Activated T-helper 17 cell treated with anti-CD3 and anti-CD28 coated beads, Interleukin-2, amount 50 U/mL, for 72 hours (primary cell): ENCODE data around the gene EIF3J. TPM values are rescaled to one million over a fixed set of nuclear protein-coding genes. Genes with fewer than 3 reads are reported as not detected.
"Not testable (repeated sequence)": the region's sequence is repeated elsewhere in the genome, so short reads cannot be mapped to it uniquely, and the experiment has no call there.

ENCODE experiments used
- ATAC-seq: fragments of 150-1000 bp; cut with Tn5 transposase; replicated peaks from 2 replicates; pipeline ENCODE4 v1.10.0; 2021; ENCODE audit warnings: mild to moderate bottlenecking, moderate library complexity
- H3K27ac Mint-ChIP-seq: one replicate; pipeline ENCODE4 v1.8.0; 2022; ENCODE audit warnings: mixed read lengths
- H3K27me3 Mint-ChIP-seq: one replicate; pipeline ENCODE4 v1.8.0; 2022; ENCODE audit warnings: mixed read lengths
- H3K36me3 Mint-ChIP-seq: one replicate; pipeline ENCODE4 v1.8.0; 2022; ENCODE audit warnings: low read depth, mild to moderate bottlenecking, mixed read lengths
- H3K4me1 Mint-ChIP-seq: one replicate; pipeline ENCODE4 v1.8.0; 2022; ENCODE audit warnings: mixed read lengths
- H3K4me3 Mint-ChIP-seq: one replicate; pipeline ENCODE4 v1.8.0; 2022; ENCODE audit warnings: mild to moderate bottlenecking, mixed read lengths
- H3K9me3 Mint-ChIP-seq: one replicate; pipeline ENCODE4 v1.8.0; 2022; ENCODE audit warnings: mixed read lengths
- total RNA-seq, 2 donors: library from RNA; stranded (reverse); gene quantifications; one replicate each; pipeline ENCODE4 v1.2.3, GENCODE V29; 2022

The EIF3J gene
- total RNA-seq, 2 donors from 2014 or later, result 43.5 to 99.1 TPM

DNA sequence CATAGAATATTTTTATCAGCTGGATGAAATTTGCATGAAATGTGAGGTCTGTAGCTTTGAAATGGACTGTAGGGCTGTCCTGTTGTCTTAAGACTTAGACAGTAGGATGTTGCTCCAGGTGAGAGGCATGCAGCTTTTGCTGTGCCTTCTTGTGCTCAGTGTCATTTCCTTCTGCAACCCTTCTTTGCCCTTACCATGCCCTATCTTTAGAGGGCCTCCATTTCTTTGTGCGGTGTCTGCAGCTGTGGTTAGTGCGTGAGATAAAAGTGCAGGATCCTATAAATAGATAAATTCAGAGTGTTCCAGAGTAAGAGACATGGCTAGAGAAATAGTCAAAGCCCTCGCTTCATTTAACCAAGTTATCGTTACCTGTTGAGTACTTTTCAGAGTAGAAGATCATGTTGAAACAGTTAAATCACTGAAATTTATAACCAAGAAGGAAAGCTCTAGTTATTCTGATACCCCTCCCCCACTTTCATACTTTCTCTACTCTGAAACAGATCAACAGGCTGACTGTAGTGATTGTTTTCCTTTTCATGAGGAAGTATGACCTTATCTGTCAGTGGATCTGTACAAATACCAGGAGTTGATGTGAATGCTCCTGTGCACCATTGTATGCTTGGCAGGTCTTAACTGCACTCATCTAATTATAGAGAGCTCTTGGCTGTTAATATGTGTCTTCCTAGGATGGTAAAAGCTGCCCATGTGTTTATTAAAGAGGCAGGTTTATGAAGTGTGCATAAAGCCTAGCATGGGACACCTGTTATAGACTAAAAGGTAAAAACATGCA lies 18.2 kb downstream of the EIF3J start:
- Mint-ChIP-seq H3K9me3 (no peaks in the 10 kb centered on the region), H3K27me3 (no peaks in the 10 kb centered on the region), H3K36me3 (peaks cover 96% of the 10 kb centered on the region), H3K4me3 (no peak overlapping the region), H3K27ac (peak overlapping the region; percentile 36), H3K4me1 (peaks cover 20% of the 10 kb centered on the region)
- no peak for ATAC-seq

DNA sequence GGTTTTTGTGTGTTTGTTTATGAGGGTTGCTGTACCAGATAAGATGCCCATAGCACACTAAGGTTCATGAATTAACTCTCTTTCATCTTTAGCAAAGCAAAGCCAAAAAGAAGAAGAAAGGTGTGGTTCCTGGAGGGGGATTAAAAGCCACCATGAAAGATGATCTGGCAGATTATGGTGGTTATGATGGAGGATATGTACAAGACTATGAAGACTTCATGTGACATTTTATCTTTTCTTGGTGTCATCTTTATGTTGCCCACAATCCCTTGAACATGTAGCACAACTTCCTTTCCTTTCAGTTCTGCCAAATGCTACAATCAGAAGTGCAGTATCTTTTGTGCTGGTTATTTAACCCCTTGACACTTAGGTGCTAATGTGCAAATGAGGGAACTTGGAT lies 24.0 kb downstream of the EIF3J start:
- ATAC-seq, H3K27me3 Mint-ChIP-seq, H3K9me3 Mint-ChIP-seq, H3K4me3 Mint-ChIP-seq: not testable (repeated sequence)
- H3K27ac Mint-ChIP-seq, result peak overlapping the region; percentile 38
- H3K36me3 Mint-ChIP-seq, result peaks cover 98% of the 10 kb centered on the region
- H3K4me1 Mint-ChIP-seq, result peaks cover 11% of the 10 kb centered on the region

DNA sequence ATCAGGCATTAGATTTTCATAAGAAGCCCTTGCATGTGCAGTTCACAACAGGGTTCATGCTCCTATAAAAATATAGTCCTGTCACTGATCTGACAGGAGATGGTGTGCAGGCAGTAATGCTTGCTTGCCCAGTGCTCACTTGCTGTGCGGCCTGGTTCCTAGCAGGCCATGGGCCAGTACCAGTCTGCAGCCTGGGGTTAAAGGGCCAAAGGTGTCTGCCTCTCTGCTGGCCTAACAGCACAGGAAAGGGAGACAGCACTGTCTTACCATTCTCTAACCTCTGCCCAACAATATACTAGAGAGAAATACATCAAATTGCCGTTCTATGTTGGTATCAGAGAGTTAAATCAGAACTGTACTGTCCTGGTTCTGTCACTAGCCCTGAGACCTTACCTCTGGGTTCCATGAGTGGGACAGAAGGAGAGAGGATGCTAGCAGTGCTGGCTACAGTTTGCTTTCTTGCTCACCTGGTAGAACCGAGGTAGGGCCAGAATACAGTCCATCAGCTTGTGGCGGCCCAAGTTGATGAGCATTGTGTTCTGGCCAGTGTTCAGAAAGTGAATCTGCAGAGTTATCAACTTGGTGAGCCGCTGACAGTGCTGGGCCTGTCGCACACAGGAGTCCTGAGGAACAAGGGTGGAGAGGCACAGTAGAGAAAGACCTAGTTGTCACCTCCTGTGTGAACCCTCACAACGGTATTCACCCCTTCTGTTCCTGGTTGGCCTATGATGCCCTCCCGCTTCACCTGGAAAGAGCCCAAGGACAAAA lies 28.6 kb downstream of the EIF3J start:
- H3K9me3 Mint-ChIP-seq, result no peaks in the 10 kb centered on the region
- H3K27ac Mint-ChIP-seq, result no peak overlapping the region
- peaks cover 100% of the 10 kb centered on the region for H3K36me3 Mint-ChIP-seq
- no peaks in the 10 kb centered on the region for H3K27me3 Mint-ChIP-seq
- H3K4me3 Mint-ChIP-seq, result no peak overlapping the region
- H3K4me1 Mint-ChIP-seq, result peaks cover 5% of the 10 kb centered on the region
- no peak for ATAC-seq

DNA sequence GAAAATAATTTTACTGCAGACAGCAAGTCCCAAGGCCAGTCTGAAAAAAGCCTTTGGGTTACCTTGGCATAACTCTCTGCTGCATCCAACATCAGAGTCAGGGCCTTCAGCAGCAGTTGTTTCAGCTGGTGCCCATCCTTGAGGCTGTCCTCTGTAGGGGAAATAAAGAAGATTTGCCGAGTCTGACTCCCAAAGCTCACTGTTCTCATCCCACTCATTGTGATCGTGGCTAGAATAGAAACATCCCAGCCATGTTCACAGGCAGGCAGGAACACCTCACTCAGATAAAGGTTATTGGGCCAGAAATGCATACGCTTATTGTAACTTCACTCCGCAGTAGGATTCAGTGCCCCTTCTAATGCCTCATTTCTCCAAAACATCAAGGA lies 29.2 kb downstream of the EIF3J start:
- H3K9me3 Mint-ChIP-seq, result no peaks in the 10 kb centered on the region
- H3K27ac Mint-ChIP-seq, result no peak overlapping the region
- ATAC-seq, result no peak
- H3K27me3 Mint-ChIP-seq, result no peaks in the 10 kb centered on the region
- H3K4me1 Mint-ChIP-seq, result peaks cover under 1% of the 10 kb centered on the region
- peaks cover 100% of the 10 kb centered on the region for H3K36me3 Mint-ChIP-seq
- no peak overlapping the region for H3K4me3 Mint-ChIP-seq

DNA sequence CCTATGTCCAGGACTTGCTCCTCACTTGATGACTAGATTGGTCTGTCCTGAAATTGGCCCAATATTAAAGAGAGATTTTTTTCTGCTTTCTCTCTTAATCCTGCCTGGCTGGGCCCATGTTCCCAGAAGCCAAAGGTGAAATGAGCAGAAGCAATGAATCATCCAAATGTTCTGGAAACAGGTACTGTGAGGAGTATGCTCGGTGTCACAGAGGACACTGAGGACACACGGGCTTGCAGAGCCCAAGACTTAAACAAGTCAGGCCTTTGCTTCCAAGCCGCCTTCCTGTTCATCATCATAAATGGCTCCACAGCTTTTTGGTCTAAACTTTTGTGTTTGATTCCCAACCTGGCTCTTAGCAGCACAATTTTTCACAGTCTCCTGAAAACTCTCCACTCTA lies 31.4 kb downstream of the EIF3J start:
- no peak for ATAC-seq
- peaks cover 97% of the 10 kb centered on the region for H3K36me3 Mint-ChIP-seq
- no peaks in the 10 kb centered on the region for H3K9me3 Mint-ChIP-seq
- H3K4me3 Mint-ChIP-seq, result no peak overlapping the region
- H3K4me1 Mint-ChIP-seq, result no peaks in the 10 kb centered on the region
- peak overlapping the region; percentile 30 for H3K27ac Mint-ChIP-seq
- no peaks in the 10 kb centered on the region for H3K27me3 Mint-ChIP-seq

DNA sequence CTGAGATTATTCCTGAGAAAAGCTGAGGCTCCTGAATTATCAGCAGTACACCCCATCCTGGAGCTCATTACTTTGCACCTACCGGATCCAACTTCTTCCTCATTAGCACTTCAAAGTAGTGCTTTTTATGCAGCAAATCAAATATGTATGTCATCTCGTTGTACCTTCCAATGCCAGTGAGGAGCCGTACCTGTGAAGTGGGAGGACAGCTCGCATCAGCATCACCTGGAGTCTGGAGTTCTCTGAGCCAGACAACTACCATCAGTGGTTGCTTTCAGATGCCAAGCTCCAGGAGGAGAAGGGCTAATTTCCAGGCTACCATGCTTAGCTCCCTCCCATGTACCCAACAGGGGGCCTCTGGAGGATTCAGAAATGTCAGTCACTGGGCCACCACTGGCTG lies 32.4 kb downstream of the EIF3J start:
- Mint-ChIP-seq H3K9me3 (no peaks in the 10 kb centered on the region), H3K27ac (peak overlapping the region; percentile 36), H3K4me1 (no peaks in the 10 kb centered on the region), H3K4me3 (no peak overlapping the region), H3K27me3 (no peaks in the 10 kb centered on the region), H3K36me3 (peaks cover 97% of the 10 kb centered on the region)
- no peak for ATAC-seq

DNA sequence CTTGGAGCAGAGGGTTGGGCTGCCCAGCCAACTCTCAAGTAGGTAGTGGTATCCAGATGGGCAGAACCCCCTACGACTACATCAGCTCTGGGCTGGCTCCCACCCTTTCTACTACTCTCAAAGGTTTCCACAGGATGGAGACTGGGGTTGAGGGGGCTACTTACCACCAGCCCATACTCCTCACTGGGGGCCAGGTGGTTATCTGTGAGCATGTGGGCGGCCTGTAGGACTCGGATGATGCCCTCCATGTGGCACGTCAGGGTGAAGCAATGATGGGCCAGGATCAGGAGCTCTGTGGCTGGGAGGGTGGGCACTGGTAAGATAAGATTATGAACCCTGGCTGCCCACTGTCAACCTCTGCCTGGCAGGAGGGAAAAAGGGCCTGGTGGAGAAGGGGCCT lies 33.4 kb downstream of the EIF3J start:
- peaks cover 97% of the 10 kb centered on the region for H3K36me3 Mint-ChIP-seq
- H3K4me3 Mint-ChIP-seq, result no peak overlapping the region
- no peak overlapping the region for H3K27ac Mint-ChIP-seq
- H3K27me3 Mint-ChIP-seq, result no peaks in the 10 kb centered on the region
- H3K9me3 Mint-ChIP-seq, result no peaks in the 10 kb centered on the region
- no peaks in the 10 kb centered on the region for H3K4me1 Mint-ChIP-seq
- no peak for ATAC-seq

DNA sequence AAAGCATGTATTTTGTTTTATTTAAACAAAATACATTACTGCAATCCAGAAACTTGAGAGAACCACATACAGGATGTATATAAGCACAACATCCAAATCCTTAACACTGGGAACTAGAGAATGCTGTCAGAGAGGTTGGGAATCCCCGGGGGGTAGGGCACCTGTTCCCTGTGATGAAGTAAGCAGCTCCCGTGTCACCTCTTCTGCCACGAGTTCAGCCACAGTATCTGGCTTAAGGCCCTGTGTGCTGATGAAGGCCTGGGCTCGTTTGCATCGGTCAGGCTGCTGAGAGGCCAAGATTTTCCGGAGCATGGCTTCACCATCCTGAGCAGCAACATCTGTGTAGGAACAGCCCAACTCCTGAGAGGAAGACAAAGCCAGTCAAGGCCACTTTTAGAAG lies 36.4 kb downstream of the EIF3J start:
- Mint-ChIP-seq H3K27me3 (no peaks in the 10 kb centered on the region), H3K9me3 (no peaks in the 10 kb centered on the region)

DNA sequence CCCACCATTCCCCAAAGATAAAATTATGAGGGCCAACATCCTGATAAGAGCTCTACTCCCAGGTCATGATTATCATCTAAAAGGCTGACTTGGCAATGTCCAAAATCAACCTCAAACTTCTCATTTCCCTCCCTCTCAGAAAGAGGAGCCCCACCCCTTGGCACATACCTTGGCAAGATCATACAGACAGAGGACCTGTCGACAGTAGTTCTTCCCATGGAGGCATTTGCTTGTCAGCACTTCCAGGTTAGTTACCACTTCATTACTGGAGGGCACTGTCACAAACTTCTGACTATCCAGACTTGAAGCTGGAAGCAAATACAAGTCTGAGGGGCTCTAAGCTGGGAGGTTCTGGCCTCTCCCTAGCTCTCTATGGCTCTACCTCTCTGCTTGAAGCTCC lies 37.8 kb downstream of the EIF3J start:
- H3K27me3 Mint-ChIP-seq, result no peaks in the 10 kb centered on the region
- H3K4me1 Mint-ChIP-seq, result no peaks in the 10 kb centered on the region
- ATAC-seq, result no peak
- H3K4me3 Mint-ChIP-seq, result no peak overlapping the region
- H3K27ac Mint-ChIP-seq, result peak overlapping the region; percentile 17
- peaks cover 71% of the 10 kb centered on the region for H3K36me3 Mint-ChIP-seq
- no peaks in the 10 kb centered on the region for H3K9me3 Mint-ChIP-seq

More for the DNA sequence above, 36.4 kb downstream of the EIF3J start:
- Mint-ChIP-seq H3K4me3 (no peak overlapping the region), H3K4me1 (no peaks in the 10 kb centered on the region), H3K27ac (no peak overlapping the region), H3K36me3 (peaks cover 71% of the 10 kb centered on the region)
- ATAC-seq, result no peak

DNA sequence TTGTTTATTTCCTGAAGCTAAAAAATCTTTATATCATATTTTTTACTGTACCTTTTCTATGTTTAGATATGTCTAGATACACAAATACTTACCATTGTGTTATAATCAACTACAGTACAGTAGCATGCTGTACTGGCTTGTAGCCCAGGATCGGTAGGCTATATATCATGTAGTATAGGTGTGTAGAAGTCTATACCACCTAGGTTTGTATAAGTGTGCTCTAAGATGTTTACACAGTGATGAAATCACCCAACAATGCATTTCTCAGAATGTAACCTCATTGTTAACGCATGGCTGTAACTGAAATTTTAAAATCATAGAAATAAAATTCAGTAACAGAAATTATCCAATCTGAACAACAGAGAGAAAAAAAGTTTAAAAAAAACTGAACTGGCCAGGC lies 43.2 kb downstream of the EIF3J start:
- H3K27me3 Mint-ChIP-seq, result no peaks in the 10 kb centered on the region
- no peaks in the 10 kb centered on the region for H3K9me3 Mint-ChIP-seq
- H3K4me1 Mint-ChIP-seq, result no peaks in the 10 kb centered on the region
- no peak overlapping the region for H3K27ac Mint-ChIP-seq
- no peak overlapping the region for H3K4me3 Mint-ChIP-seq
- peaks cover 71% of the 10 kb centered on the region for H3K36me3 Mint-ChIP-seq
- no peak for ATAC-seq

DNA sequence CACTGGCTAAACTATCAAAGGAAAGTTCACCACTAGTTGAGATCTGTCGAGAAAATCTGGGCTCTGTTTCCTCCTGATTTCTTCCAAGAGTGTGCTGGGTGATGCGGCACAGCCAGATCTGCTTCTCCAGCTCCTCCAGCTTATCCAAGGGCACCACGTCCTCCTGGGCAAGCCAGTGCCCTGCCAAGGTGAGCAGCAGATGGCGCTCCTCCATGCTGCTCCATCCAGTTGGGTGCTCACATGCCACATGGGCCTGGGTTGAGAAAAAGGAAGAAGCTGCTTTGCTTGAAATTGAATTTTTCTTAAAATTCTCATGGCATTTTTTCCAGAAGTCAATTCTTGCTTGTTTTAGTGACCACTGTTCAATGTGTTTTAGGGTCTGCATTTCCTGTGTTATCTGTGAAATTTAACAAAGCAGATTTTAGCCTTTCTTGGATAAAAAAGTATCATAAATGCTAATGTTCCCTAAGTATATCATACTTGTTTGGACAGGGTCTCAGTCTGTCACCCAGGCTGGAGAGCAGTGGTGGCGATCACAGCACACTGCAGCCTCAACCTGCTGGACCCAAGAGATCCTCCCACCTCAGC lies 47.3 kb downstream of the EIF3J start:
- H3K36me3 Mint-ChIP-seq, result peaks cover 96% of the 10 kb centered on the region
- H3K27me3 Mint-ChIP-seq, result no peaks in the 10 kb centered on the region

DNA sequence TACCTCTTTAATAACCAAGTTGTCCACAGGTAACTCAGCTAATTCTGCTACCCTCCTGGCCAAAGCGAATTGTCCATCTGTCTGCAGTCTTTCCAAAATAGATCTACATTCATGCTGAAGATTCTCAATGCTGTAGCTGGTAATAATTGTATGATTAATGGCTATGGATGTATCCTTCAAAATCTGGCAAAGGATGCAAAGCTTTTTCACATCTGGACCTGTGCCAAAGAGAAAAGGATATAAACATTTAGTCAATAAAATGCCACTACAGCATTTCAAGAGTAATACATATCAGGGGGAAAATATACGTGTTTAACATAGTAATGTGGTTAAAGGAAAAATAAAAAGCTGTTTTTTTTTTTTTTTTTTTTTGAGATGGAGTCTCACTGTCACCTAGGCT lies 48.7 kb downstream of the EIF3J start:
- H3K4me1 Mint-ChIP-seq, result no peaks in the 10 kb centered on the region
- H3K4me3 Mint-ChIP-seq, result no peak overlapping the region
- ATAC-seq, result no peak
- no peaks in the 10 kb centered on the region for H3K9me3 Mint-ChIP-seq
- H3K27me3 Mint-ChIP-seq, result no peaks in the 10 kb centered on the region
- H3K36me3 Mint-ChIP-seq, result peaks cover 97% of the 10 kb centered on the region
- no peak overlapping the region for H3K27ac Mint-ChIP-seq

More for the DNA sequence above, 47.3 kb downstream of the EIF3J start:
- Mint-ChIP-seq H3K9me3 (no peaks in the 10 kb centered on the region), H3K27ac (no peak overlapping the region), H3K4me1 (no peaks in the 10 kb centered on the region), H3K4me3 (no peak overlapping the region)
- peak; percentile 90 for ATAC-seq

DNA sequence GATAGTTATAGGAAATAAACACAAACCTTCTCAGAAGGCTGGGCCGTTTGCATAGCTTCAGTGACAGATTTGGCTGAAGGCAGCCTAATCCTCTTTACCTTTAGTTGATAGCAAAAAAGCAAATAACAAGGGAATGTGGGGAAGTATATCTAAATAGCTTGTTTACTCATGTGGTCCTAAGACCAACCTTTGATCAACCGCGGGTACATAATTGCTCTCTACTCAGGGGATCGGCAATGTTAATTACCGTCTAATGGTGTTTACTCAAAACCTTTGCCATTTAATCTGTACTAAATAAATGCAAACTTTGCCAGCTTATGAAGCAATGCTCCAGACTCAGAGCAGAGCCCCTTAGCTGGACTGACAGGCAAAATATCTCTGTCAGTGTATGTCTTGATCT lies 51.6 kb downstream of the EIF3J start:
- Mint-ChIP-seq H3K27me3 (no peaks in the 10 kb centered on the region), H3K4me1 (no peaks in the 10 kb centered on the region), H3K4me3 (no peak overlapping the region), H3K9me3 (no peaks in the 10 kb centered on the region), H3K36me3 (peaks cover 98% of the 10 kb centered on the region), H3K27ac (no peak overlapping the region)
- ATAC-seq, result no peak

DNA sequence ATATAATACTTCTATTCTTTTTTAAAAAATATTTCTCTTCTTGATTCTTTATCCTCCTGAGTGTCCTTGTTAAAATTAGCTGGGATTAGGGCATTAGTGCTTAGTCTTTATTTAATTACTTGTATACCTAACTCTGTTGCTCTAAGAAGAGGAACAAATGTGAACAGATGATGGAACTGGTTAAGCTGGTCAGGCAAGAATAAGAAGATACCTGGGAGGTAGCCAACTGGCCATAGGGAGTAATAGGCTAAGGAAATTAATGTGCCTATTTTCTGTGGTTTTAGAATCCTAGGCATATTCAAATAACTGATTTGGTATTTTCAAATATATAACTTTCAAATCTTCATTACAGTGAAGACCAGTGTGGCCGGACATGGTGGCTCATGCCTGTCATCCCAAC lies 54.4 kb downstream of the EIF3J start:
- H3K4me3 Mint-ChIP-seq, result no peak overlapping the region
- H3K36me3 Mint-ChIP-seq, result peaks cover 98% of the 10 kb centered on the region
- no peak for ATAC-seq
- H3K4me1 Mint-ChIP-seq, result peaks cover 5% of the 10 kb centered on the region
- no peaks in the 10 kb centered on the region for H3K27me3 Mint-ChIP-seq
- H3K27ac Mint-ChIP-seq, result no peak overlapping the region
- H3K9me3 Mint-ChIP-seq, result no peaks in the 10 kb centered on the region
